Measurements from ENCODE around the gene PGS1. TPM values are rescaled to one million over a fixed set of nuclear protein-coding genes. Genes with fewer than 3 reads are reported as not detected.

PGS1 gene
- total RNA-seq, 1 donor from 2014 or later = 40.6 TPM

DNA sequence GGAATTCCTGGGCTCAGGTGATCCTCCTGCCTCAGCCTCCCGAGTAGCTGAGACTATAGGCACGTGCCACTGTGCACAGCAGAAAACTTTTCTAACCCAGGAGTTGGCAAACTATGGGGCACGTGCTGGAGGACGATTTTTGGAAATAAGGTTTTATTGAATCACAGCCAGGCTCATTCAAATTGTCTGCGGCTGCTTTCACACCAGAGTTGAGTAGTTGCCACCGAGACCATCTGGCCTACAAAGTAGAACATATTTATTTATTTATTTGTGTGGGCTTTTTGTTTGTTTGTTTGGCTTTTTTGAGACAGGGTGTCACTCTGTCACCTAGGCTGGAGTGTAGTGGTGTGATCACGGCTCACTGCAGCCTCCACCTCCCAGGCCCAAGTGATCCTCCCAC, 7.4 kb upstream of the PGS1 start:
- TF ChIP-seq, protein P1, sequence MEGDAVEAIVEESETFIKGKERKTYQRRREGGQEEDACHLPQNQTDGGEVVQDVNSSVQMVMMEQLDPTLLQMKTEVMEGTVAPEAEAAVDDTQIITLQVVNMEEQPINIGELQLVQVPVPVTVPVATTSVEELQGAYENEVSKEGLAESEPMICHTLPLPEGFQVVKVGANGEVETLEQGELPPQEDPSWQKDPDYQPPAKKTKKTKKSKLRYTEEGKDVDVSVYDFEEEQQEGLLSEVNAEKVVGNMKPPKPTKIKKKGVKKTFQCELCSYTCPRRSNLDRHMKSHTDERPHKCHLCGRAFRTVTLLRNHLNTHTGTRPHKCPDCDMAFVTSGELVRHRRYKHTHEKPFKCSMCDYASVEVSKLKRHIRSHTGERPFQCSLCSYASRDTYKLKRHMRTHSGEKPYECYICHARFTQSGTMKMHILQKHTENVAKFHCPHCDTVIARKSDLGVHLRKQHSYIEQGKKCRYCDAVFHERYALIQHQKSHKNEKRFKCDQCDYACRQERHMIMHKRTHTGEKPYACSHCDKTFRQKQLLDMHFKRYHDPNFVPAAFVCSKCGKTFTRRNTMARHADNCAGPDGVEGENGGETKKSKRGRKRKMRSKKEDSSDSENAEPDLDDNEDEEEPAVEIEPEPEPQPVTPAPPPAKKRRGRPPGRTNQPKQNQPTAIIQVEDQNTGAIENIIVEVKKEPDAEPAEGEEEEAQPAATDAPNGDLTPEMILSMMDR (conservative IDR thresholded peaks at IDR 0.05; ENCODE audit: low read depth, low read length) = no peak
- DNase-seq (ENCODE audit: low read depth) = no peak
- H3K4me3 ChIP-seq (ENCODE audit: low read depth, low read length) = no peak overlapping the region

DNA sequence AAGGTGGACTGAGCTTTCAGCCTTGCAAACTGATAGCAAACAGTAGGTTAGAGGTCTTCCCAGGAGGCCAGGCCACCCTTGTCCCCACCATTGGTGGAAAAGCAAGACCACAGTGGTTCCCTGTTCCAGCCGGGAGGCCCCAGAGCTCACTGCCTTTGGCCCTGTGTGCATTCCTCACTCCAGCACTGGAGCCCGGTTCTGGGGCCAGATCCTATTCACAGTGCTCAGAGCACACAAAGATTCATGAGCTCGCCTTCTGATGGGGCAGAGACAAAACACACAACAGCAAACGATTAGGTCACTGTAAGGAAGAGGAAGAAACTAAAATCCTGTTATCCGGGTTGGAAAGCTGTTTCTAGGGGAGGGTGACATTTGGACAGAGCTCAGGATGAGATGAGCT, 5.6 kb upstream of the PGS1 start:
- no peak overlapping the region for H3K4me3 ChIP-seq (ENCODE audit: low read depth, low read length)
- TF ChIP-seq, protein P1 (conservative IDR thresholded peaks at IDR 0.05; ENCODE audit: low read depth, low read length) = no peak
- no peak for DNase-seq (ENCODE audit: low read depth)

DNA sequence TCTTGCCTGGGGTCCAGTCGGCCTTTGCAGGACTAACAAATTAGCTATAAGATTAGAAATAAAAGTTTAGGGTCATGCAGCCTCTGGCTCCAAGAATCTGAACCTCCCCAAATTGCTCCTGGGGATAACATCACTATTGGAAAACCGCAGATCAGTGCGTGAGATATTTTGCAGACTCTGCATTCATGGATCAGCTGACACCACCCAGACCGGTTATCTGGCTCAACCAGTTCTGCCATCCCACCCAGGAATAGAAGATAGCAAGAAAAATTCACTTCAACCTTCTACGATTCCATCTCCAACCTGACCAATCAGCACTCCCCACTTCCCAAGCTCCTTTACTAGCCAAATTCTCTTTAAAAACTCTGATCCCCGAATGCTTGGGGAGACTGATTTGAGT, 4.3 kb upstream of the PGS1 start:
- no peak overlapping the region for H3K4me3 ChIP-seq (ENCODE audit: low read depth, low read length)
- DNase-seq (ENCODE audit: low read depth) = no peak
- TF ChIP-seq, protein P1 (conservative IDR thresholded peaks at IDR 0.05; ENCODE audit: low read depth, low read length) = no peak

DNA sequence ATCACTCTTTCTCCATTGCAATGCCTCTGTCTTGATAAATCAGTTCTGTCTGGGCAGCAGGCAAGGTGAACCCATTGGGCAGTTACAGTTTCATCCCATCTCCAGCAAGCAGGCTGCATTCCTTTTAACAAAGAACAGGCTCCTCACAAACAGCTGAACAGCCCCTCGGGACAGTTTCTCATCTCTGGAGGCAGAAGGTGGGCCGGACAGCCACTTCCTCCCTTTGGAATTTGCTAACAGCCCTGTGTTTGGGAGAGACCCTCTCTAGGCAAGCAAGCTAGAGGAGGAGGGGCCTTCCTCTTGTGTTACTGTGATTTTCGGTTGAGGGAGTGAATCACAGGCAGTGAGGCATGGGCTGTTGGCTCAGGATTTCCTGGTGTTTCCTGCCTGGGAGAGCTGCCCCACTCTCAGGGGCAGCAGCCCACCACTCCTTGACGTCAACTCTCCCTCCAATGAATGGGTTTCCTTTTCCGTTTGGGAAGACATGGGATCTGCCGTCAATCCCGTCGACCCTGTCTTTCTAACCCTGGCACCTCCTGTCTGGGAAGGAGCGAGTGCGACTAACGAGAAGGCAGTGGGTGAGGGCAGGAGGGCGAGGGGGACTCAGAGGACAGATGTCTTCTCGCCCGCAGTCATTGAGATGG, 3.7 kb upstream of the PGS1 start:
- TF ChIP-seq, protein P1 (conservative IDR thresholded peaks at IDR 0.05; ENCODE audit: low read depth, low read length) = no peak
- H3K4me3 ChIP-seq (ENCODE audit: low read depth, low read length) = no peak overlapping the region
- no peak for DNase-seq (ENCODE audit: low read depth)

DNA sequence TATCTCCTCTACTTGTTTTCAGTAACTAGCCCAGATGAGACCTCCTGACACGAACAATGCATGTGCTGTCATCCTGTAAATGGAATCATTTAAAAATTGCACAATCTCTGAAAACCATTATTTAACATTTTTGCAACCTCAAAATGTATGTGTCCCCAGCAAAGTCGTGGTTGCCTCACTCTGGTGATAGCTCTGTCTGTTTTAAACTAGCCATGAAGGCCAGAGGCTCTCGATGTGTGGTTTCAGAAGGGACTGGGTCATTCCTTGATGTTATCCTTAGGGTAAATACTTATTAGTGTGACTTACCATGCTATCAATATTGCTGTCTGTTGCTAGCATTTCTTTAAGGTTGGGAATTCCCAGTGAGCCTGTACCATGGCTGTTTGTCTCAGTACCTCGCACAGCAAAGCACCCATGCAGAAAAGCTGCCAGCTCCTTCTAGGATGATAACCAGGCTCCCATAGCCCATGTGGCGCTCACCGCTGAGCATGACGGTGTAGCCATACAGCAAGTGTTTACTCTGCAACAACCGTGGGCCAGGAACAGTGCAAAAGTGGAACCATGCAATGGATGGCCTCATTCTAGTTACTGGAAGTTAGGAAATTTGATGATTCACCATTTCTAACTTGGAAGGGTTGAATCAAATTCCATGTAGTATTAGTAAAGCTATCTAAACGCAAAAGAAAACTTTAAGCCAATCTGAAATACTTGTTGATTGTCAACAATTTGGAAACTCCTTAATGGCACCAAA, 2.9 kb upstream of the PGS1 start:
- DNase-seq (ENCODE audit: low read depth) = peak; percentile 97
- no peak overlapping the region for H3K4me3 ChIP-seq (ENCODE audit: low read depth, low read length)
- TF ChIP-seq, protein P1 (conservative IDR thresholded peaks at IDR 0.05; ENCODE audit: low read depth, low read length) = no peak

DNA sequence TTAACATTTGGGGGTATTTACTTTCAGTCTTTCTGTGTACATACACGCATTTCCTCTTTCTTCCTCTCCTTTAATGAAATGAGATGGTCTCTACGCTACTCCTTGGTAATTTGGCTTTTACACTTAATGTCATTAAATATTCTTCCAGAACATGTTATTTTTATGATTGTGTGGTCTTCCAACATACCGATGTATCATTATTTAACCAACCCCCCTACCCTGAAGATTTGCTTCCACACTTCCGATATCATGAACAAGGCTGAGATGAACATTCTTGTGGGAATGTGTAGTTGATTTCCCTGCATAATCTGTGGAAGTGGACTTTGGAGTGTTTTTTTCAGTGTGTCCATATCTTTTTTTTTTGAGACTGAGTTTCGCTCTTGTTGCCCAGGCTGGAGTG, 2.3 kb upstream of the PGS1 start:
- no peak overlapping the region for H3K4me3 ChIP-seq (ENCODE audit: low read depth, low read length)
- TF ChIP-seq, protein P1 (conservative IDR thresholded peaks at IDR 0.05; ENCODE audit: low read depth, low read length) = no peak
- DNase-seq (ENCODE audit: low read depth) = no peak

DNA sequence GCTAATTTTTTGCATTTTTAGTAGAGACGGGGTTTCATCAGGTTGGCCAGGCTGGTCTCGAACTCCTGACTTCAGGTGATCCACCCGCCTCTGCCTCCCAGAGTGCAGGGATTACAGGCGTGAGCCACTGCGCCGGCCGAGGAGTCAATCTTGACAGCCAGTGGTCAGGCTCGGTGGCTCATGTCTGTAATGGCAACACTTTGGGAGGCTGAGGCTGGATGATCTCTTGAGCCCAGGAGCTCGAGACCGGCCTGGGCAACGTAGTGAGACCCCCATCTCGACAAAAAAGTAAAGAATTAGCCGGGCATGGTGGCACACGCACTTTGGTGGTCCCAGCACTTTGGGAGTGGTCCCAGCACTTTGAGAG, 608 bp upstream of the PGS1 start:
- no peak for DNase-seq (ENCODE audit: low read depth)
- peak overlapping the region; percentile 82 for H3K4me3 ChIP-seq (ENCODE audit: low read depth, low read length)
- TF ChIP-seq, protein P1 (conservative IDR thresholded peaks at IDR 0.05; ENCODE audit: low read depth, low read length) = no peak

Measured in epithelial cell of proximal tubule (primary cell).